Measurements from ENCODE around the gene TTLL11.
A peak's percentile ranks its signal among the peaks of the same experiment; 100 is the strongest.

The TTLL11 gene

DNA sequence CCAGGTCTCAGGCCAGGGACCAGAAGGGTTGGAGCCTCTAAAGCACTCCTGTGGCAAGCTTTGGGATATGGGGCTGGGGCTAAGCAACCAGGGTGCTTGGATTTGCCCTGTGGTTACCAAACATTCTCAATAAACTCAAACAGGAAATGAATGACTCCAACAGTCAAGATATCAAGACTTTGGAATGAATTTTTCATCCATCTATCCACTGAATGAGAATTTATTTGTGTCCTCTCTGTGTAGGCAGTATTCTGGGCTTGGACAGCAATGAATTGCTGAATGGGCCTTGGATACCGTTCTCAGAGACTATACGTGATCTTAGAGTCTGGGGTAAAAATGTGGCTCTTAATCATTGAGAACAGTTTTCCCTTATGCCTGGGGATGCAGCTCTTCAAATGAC, 229.2 kb downstream of the TTLL11 start:
- no peaks in the 10 kb centered on the region for H3K79me2 ChIP-seq (ENCODE audit: insufficient read depth, low read length)
- no peak overlapping the region for H3K4me3 ChIP-seq (ENCODE audit: low read length, poor library complexity, severe bottlenecking)
- no peak overlapping the region for H3K4me2 ChIP-seq (ENCODE audit: low read depth, low read length, poor library complexity, severe bottlenecking)
- peaks cover 30% of the 10 kb centered on the region; the same call in 1 of the 2 replicates for H3K36me3 ChIP-seq (ENCODE audit: insufficient read depth, low read length)
- H3K9me3 ChIP-seq (ENCODE audit: insufficient read depth, low read depth, low read length): no peaks in the 10 kb centered on the region
- no peak overlapping the region for H2AFZ ChIP-seq (ENCODE audit: low read length)
- H3K4me1 ChIP-seq (ENCODE audit: insufficient read depth, low read length, poor library complexity, severe bottlenecking): peaks cover 7% of the 10 kb centered on the region
- H3K27me3 ChIP-seq (ENCODE audit: insufficient read depth, low read length, poor library complexity, severe bottlenecking): no peaks in the 10 kb centered on the region
- H4K20me1 ChIP-seq (ENCODE audit: insufficient read depth, low read length, poor library complexity, severe bottlenecking): no peaks in the 10 kb centered on the region
- no peak overlapping the region for H3K9ac ChIP-seq (ENCODE audit: low read depth, low read length, poor library complexity, severe bottlenecking)
- TF ChIP-seq, protein P1, sequence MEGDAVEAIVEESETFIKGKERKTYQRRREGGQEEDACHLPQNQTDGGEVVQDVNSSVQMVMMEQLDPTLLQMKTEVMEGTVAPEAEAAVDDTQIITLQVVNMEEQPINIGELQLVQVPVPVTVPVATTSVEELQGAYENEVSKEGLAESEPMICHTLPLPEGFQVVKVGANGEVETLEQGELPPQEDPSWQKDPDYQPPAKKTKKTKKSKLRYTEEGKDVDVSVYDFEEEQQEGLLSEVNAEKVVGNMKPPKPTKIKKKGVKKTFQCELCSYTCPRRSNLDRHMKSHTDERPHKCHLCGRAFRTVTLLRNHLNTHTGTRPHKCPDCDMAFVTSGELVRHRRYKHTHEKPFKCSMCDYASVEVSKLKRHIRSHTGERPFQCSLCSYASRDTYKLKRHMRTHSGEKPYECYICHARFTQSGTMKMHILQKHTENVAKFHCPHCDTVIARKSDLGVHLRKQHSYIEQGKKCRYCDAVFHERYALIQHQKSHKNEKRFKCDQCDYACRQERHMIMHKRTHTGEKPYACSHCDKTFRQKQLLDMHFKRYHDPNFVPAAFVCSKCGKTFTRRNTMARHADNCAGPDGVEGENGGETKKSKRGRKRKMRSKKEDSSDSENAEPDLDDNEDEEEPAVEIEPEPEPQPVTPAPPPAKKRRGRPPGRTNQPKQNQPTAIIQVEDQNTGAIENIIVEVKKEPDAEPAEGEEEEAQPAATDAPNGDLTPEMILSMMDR (conservative IDR thresholded peaks at IDR 0.05; ENCODE audit: low read length): no peak
- TF ChIP-seq EZH2phosphoT487 (IDR thresholded peaks at IDR 0.05; ENCODE audit: borderline replicate concordance): no peak
- H3F3A ChIP-seq (ENCODE audit: low read depth): no peaks in the 10 kb centered on the region
- no peaks in the 10 kb centered on the region for H3K9me2 ChIP-seq (replicated peaks; ENCODE audit: low read depth, low read length)

DNA sequence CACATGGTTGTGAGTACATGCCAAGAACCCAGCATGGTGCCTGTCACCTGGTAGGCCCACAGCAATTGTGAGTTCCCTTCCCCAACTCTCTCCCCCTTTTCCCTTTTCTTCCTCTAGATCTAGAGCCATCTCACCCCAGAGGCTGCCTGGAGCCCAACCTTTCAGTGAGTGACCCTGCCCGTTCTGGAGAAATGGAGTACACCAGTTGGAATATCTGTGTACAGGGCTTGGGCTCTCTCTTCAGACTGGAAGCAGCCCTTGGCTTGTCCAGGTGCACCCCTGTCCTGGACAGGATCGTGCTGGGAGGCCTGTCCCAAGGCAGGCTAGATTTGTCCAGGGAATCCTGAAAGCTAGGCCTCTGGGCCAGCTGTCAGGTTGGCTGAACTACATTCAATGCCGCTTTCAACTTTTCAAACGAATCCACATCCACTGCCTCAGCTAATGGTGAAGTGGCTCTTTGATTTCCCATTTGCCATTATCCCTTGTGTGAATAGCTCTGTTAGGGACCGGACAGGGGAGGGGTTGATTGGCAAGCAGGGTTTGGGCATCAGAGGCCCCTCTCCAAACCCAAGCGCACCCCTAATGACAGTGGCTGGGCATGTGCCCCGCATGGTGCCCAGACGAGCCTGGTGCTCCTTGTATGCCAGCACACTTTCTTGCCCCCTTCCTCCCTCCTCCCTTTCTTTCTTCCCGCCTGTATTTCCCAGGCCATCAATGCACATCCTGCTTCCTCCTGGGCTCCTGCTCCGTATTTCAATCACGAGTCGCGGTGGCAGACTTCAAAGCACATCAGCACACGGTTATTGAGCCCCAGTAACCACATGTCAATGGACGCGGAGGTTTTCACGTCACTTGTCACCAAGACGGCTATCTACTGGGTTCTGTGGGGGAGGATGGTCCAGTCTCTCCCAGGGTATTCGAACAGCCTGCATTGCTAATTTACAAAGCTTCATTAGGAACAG, 230.5 kb downstream of the TTLL11 start:
- H3K4me2 ChIP-seq (ENCODE audit: low read depth, low read length, poor library complexity, severe bottlenecking): no peak overlapping the region
- H2AFZ ChIP-seq (ENCODE audit: low read length): no peak overlapping the region
- no peak overlapping the region for H3K9ac ChIP-seq (ENCODE audit: low read depth, low read length, poor library complexity, severe bottlenecking)
- H3K9me2 ChIP-seq (replicated peaks; ENCODE audit: low read depth, low read length): no peaks in the 10 kb centered on the region
- H3K9me3 ChIP-seq (ENCODE audit: insufficient read depth, low read depth, low read length): no peaks in the 10 kb centered on the region
- H3F3A ChIP-seq (ENCODE audit: low read depth): no peaks in the 10 kb centered on the region
- peaks cover 25% of the 10 kb centered on the region; the same call in 1 of the 2 replicates for H3K36me3 ChIP-seq (ENCODE audit: insufficient read depth, low read length)
- no peaks in the 10 kb centered on the region for H4K20me1 ChIP-seq (ENCODE audit: insufficient read depth, low read length, poor library complexity, severe bottlenecking)
- no peaks in the 10 kb centered on the region for H3K27me3 ChIP-seq (ENCODE audit: insufficient read depth, low read length, poor library complexity, severe bottlenecking)
- peaks cover 7% of the 10 kb centered on the region for H3K4me1 ChIP-seq (ENCODE audit: insufficient read depth, low read length, poor library complexity, severe bottlenecking)
- no peak overlapping the region for H3K4me3 ChIP-seq (ENCODE audit: low read length, poor library complexity, severe bottlenecking)
- TF ChIP-seq, protein P1 (conservative IDR thresholded peaks at IDR 0.05; ENCODE audit: low read length): no peak
- TF ChIP-seq EZH2phosphoT487 (IDR thresholded peaks at IDR 0.05; ENCODE audit: borderline replicate concordance): no peak
- H3K79me2 ChIP-seq (ENCODE audit: insufficient read depth, low read length): no peaks in the 10 kb centered on the region

DNA sequence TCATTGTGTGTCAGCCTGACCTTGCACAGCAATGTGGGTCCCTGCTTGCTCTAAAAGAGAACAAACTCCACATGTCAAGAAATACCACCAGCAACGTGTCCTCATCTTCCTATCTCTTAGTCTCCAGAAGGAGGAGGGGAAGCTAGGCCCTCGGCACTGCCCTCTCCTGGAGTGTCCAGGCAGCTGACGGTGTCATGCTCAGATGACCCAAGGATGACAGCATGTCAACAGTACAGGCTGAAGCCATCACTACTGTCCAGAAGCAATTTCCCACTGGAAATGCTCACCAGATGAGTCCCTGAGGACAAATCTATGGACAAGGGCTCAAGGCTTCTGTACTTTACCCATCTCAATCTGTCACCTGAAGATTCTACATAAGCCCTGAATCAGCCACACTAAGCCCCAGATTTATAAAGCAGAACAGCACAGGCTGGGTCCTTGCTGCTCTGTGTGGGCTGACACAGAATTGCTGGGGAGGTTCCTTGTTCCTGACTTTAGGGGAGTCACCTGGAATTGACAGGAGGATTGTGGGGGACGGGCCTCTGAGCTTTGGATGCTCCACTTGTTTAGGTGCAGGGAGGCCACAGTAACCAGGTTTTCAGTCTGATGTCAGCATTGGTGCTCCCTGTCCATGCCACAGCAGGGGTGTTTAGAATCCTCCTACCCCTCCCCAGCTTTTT, 231.5 kb downstream of the TTLL11 start:
- H3K4me3 ChIP-seq (ENCODE audit: low read length, poor library complexity, severe bottlenecking): no peak overlapping the region
- H3K27me3 ChIP-seq (ENCODE audit: insufficient read depth, low read length, poor library complexity, severe bottlenecking): no peaks in the 10 kb centered on the region
- H3K4me2 ChIP-seq (ENCODE audit: low read depth, low read length, poor library complexity, severe bottlenecking): no peak overlapping the region
- H3K36me3 ChIP-seq (ENCODE audit: insufficient read depth, low read length): peaks cover 25% of the 10 kb centered on the region; the same call in 1 of the 2 replicates
- H3K4me1 ChIP-seq (ENCODE audit: insufficient read depth, low read length, poor library complexity, severe bottlenecking): peaks cover 7% of the 10 kb centered on the region
- TF ChIP-seq, protein P1 (conservative IDR thresholded peaks at IDR 0.05; ENCODE audit: low read length): peak; percentile 65
- TF ChIP-seq EZH2phosphoT487 (IDR thresholded peaks at IDR 0.05; ENCODE audit: borderline replicate concordance): no peak
- H3K9me3 ChIP-seq (ENCODE audit: insufficient read depth, low read depth, low read length): no peaks in the 10 kb centered on the region
- H3K9ac ChIP-seq (ENCODE audit: low read depth, low read length, poor library complexity, severe bottlenecking): no peak overlapping the region
- H3K9me2 ChIP-seq (replicated peaks; ENCODE audit: low read depth, low read length): no peaks in the 10 kb centered on the region
- no peak overlapping the region for H2AFZ ChIP-seq (ENCODE audit: low read length)
- no peaks in the 10 kb centered on the region for H4K20me1 ChIP-seq (ENCODE audit: insufficient read depth, low read length, poor library complexity, severe bottlenecking)
- no peaks in the 10 kb centered on the region for H3K79me2 ChIP-seq (ENCODE audit: insufficient read depth, low read length)
- H3F3A ChIP-seq (ENCODE audit: low read depth): no peaks in the 10 kb centered on the region

All from Loucy (cell line).